Measurements from ENCODE around the gene FICD.
"Not testable (repeated sequence)": the region's sequence is repeated elsewhere in the genome, so short reads cannot be mapped to it uniquely, and the experiment has no call there.

Gene FICD

GRCh38 chr12:108538616-108539195 is 23.6 kb downstream of the FICD start:
- DNase-seq (ENCODE audit: insufficient read length, low spot score) (no peak), FAIRE-seq (no peak)
- no peak for TF ChIP-seq CTCF (IDR thresholded peaks at IDR 0.05; ENCODE audit: insufficient read depth, missing control alignments)

- FAIRE-seq (no peak), DNase-seq (ENCODE audit: insufficient read length, low spot score) (no peak)
- TF ChIP-seq CTCF (IDR thresholded peaks at IDR 0.05; ENCODE audit: insufficient read depth, missing control alignments) = no peak
Measured at GRCh38 chr12:108542320-108542719, 27.2 kb downstream of the FICD start.

- FAIRE-seq (no peak), DNase-seq (ENCODE audit: insufficient read length, low spot score) (no peak)
Measured at GRCh38 chr12:108543652-108544051, 28.6 kb downstream of the FICD start.

GRCh38 chr12:108547686-108548085 is 32.6 kb downstream of the FICD start:
- DNase-seq (ENCODE audit: insufficient read length, low spot score) = no peak
- no peak for TF ChIP-seq CTCF (IDR thresholded peaks at IDR 0.05; ENCODE audit: insufficient read depth, missing control alignments)
- FAIRE-seq = no peak

More at GRCh38 chr12:108543652-108544051, 28.6 kb downstream of the FICD start:
- TF ChIP-seq CTCF (IDR thresholded peaks at IDR 0.05; ENCODE audit: insufficient read depth, missing control alignments) = no peak

- TF ChIP-seq CTCF (IDR thresholded peaks at IDR 0.05; ENCODE audit: insufficient read depth, missing control alignments) = no peak
- DNase-seq (ENCODE audit: insufficient read length, low spot score) (no peak), FAIRE-seq (no peak)
Measured at GRCh38 chr12:108548954-108549521, 34.0 kb downstream of the FICD start.

- DNase-seq (ENCODE audit: insufficient read length, low spot score) = no peak
- no peak for FAIRE-seq
- TF ChIP-seq CTCF (IDR thresholded peaks at IDR 0.05; ENCODE audit: insufficient read depth, missing control alignments) = no peak
Measured at GRCh38 chr12:108551535-108551934, 36.5 kb downstream of the FICD start.

GRCh38 chr12:108553799-108554198 is 38.7 kb downstream of the FICD start:
- DNase-seq (ENCODE audit: insufficient read length, low spot score) (no peak), FAIRE-seq (no peak)
- no peak for TF ChIP-seq CTCF (IDR thresholded peaks at IDR 0.05; ENCODE audit: insufficient read depth, missing control alignments)

GRCh38 chr12:108555383-108555782 is 40.3 kb downstream of the FICD start:
- not testable (repeated sequence) for FAIRE-seq; DNase-seq (ENCODE audit: insufficient read length, low spot score)

All from D721Med (cell line).